Hepatocyte (in vitro differentiated cells): ENCODE data around the gene RNF224.

Source experiments
- EZH2 ChIP-seq: fragments of 200-600 bp; sonication (generic); IDR thresholded peaks from 2 replicates; pipeline ENCODE4 v1.6.1; 2016; ENCODE audit warnings: antibody characterized with exemption, mild to moderate bottlenecking, borderline replicate concordance
- TF ChIP-seq, protein P1 (sequence below): fragments of 200-600 bp; sonication (generic); IDR thresholded peaks from 2 replicates; pipeline ENCODE4 v1.5.1; 2016; ENCODE audit warnings: antibody characterized with exemption, mild to moderate bottlenecking; ENCODE audit not compliant: poor library complexity

DNA sequence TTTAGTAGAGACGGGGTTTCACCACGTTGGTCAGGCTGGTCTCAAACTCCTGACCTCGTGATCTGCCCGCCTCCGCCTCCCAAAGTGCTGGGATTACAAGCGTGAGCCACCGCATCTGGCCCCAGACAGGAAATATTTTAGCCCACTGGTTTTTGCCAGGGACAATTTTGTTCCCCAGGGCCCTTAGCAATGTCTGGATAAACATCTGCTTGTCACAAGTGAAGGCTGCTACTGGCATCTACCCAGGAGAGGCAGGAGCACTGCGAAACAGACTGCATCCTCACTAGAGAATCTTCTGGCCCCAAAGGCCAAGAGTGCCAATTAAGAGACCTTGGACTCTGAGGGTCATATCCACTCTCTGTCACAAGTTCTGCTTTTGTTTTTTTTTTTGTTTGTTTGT, 24.3 kb upstream of the RNF224 start:
- TF ChIP-seq, protein P1, sequence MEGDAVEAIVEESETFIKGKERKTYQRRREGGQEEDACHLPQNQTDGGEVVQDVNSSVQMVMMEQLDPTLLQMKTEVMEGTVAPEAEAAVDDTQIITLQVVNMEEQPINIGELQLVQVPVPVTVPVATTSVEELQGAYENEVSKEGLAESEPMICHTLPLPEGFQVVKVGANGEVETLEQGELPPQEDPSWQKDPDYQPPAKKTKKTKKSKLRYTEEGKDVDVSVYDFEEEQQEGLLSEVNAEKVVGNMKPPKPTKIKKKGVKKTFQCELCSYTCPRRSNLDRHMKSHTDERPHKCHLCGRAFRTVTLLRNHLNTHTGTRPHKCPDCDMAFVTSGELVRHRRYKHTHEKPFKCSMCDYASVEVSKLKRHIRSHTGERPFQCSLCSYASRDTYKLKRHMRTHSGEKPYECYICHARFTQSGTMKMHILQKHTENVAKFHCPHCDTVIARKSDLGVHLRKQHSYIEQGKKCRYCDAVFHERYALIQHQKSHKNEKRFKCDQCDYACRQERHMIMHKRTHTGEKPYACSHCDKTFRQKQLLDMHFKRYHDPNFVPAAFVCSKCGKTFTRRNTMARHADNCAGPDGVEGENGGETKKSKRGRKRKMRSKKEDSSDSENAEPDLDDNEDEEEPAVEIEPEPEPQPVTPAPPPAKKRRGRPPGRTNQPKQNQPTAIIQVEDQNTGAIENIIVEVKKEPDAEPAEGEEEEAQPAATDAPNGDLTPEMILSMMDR, result no peak
- TF ChIP-seq EZH2, result no peak
